LNCaP clone FGC (cell line): ENCODE measurements around the gene STK36.

Source experiments
- DNase-seq: peaks from one replicate; pipeline ENCODE4 v3.0.0-alpha.2; 2011; ENCODE audit warnings: low read depth
- H3K4me3 ChIP-seq: 2 replicates; pipeline ENCODE4 v1.5.1; 2011; ENCODE audit warnings: mild to moderate bottlenecking, low read depth, low read length, control low read depth
- TF ChIP-seq, protein P1 (sequence below): IDR thresholded peaks from 2 replicates; pipeline ENCODE4 v1.5.1; 2012; ENCODE audit warnings: mild to moderate bottlenecking; ENCODE audit not compliant: control insufficient read depth, insufficient read depth; ENCODE audit errors: extremely low read depth

Gene STK36

DNA sequence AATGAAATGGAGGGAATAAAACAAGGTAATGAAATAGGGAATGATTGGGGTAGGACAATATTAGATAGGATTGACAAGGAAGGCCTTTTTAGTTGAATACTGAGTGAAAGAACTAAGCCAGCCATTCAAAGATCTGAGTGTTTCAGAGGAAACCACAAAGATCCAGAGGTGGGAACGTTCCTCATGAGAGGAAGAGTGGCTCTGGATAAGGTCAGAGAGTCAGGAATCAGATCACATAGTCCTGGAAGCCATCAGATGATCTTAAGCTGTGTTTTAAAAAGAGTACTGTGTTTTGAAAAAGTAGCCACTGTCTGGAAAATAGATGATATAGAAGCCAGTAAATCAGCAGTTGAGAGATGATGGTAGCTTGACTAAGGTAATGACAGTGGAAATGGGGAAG is 50.5 kb downstream of the STK36 start:
- TF ChIP-seq, protein P1, sequence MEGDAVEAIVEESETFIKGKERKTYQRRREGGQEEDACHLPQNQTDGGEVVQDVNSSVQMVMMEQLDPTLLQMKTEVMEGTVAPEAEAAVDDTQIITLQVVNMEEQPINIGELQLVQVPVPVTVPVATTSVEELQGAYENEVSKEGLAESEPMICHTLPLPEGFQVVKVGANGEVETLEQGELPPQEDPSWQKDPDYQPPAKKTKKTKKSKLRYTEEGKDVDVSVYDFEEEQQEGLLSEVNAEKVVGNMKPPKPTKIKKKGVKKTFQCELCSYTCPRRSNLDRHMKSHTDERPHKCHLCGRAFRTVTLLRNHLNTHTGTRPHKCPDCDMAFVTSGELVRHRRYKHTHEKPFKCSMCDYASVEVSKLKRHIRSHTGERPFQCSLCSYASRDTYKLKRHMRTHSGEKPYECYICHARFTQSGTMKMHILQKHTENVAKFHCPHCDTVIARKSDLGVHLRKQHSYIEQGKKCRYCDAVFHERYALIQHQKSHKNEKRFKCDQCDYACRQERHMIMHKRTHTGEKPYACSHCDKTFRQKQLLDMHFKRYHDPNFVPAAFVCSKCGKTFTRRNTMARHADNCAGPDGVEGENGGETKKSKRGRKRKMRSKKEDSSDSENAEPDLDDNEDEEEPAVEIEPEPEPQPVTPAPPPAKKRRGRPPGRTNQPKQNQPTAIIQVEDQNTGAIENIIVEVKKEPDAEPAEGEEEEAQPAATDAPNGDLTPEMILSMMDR = no peak
- H3K4me3 ChIP-seq = no peak overlapping the region
- no peak for DNase-seq

GRCh38 chr2:218722876-218723785 is 51.2 kb downstream of the STK36 start:
- TF ChIP-seq, protein P1 = no peak
- no peak overlapping the region for H3K4me3 ChIP-seq
- no peak for DNase-seq

GRCh38 chr2:218726004-218726574 is 54.2 kb downstream of the STK36 start:
- TF ChIP-seq, protein P1 = no peak
- DNase-seq = no peak

GRCh38 chr2:218727502-218728165 is 55.7 kb downstream of the STK36 start:
- no peak for DNase-seq
- H3K4me3 ChIP-seq = no peak overlapping the region
- TF ChIP-seq, protein P1 = peak; percentile 47

More at GRCh38 chr2:218726004-218726574, 54.2 kb downstream of the STK36 start:
- no peak overlapping the region for H3K4me3 ChIP-seq

GRCh38 chr2:218729640-218730039 is 57.8 kb downstream of the STK36 start:
- DNase-seq = no peak
- TF ChIP-seq, protein P1 = no peak
- H3K4me3 ChIP-seq = no peak overlapping the region

GRCh38 chr2:218732052-218732760 is 60.3 kb downstream of the STK36 start:
- DNase-seq = no peak
- TF ChIP-seq, protein P1 = no peak
- H3K4me3 ChIP-seq = no peak overlapping the region
